Activated naive CD4-positive, alpha-beta T cell treated with anti-CD3 and anti-CD28 coated beads, Interleukin-2, amount 10 ng/mL, durations not matched to agents 5 hours and 36 hours (primary cell): ENCODE measurements around the gene ACSF3. TPM values are rescaled to one million over a fixed set of nuclear protein-coding genes. Genes with fewer than 3 reads are reported as not detected.

ENCODE experiments used
- total RNA-seq, 2 experiments: library from RNA; stranded (reverse); gene quantifications; one replicate each; pipeline ENCODE4 v1.2.3, GENCODE V29; 2021

Gene ACSF3
- 10 to 100 TPM; 52.6 to 61.2 TPM for total RNA-seq

DNA sequence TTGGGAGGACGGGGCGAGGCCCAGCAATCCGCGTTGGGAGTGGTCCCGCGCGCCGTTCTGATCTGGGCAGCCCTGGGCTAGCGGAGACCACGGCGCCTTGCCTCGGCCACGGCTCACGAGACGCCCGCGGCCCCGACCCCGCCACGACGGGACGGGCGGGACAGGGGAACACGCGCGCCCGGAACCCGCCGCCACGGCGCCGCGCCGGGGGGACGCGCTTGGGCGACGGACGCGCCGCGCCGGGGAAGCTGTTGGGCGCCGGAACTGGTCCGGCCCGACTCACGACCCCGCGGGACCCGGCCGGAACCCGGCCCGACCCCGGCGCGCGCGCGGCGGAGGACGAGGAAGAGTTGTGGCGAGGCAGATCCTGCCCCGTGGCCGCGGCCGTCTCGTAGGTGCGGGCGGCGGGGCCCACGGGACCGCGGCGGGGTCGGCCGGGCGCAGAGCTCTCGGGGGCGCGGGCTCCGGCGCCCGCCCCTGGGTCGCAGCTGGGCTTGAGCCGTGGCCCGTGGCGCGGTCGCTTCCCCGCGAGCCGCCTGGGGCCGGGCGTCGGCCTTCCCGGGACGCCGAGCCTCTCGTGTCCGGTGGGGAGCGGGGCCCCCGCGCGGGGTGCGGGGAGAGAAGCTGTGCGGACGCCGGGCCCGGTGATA lies at the start of gene ACSF3:
Gene ACSF3 (plus strand): TSS at position 251 of the 650 bp plus-strand sequence. CDS start 6,830 bp downstream, outside the sequence.

DNA sequence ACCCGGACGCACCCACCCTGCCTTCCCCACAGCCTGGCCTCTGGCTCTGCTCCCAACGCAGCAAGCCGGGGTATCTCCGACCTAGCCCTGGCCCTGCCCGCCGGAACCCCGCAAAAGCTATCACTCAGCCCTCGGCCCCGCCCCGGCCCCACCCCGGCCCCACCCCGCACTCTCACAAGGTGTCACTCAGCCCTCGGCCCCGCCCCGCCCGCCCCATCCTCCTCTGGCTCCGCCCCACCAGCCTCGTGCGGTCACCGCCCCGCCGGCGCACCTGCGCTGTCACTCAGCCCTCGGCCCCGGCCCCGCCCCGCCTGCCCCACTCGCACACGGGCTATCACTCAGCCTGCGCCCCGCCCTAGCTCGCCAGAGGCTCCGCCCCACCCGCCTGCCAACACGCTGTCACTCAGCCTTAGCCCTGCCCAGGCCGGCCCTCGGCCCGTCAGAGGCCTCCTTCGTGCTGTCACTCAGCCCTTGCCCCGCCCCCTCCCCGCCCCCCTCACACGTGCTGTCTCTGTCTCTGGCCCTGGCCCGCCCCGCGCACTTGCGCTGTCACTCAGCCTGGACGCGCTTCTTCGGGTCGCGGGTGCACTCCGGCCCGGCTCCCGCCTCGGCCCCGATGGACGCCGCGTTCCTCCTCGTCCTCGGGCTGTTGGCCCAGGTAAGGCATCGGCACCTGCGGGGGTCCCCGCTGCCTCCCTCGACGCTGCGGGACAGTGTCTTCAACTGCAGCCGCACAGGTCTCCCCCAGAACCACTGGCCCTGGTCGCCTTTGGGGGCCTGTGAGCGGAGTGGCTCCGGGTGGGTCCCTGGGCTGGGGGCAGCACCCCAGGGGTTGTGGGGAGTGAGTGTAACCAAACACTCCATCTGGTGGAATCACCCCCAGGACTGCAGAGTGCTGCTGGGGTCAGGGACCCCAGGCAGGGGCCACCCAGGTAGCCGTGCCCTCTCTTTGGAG lies 77.8 kb downstream of the ACSF3 start, which contains the start of gene CDH15:
Gene CDH15 (plus strand): TSS at position 533 of the 955 bp plus-strand sequence. CDS start 84 bp downstream, at position 617.

DNA sequence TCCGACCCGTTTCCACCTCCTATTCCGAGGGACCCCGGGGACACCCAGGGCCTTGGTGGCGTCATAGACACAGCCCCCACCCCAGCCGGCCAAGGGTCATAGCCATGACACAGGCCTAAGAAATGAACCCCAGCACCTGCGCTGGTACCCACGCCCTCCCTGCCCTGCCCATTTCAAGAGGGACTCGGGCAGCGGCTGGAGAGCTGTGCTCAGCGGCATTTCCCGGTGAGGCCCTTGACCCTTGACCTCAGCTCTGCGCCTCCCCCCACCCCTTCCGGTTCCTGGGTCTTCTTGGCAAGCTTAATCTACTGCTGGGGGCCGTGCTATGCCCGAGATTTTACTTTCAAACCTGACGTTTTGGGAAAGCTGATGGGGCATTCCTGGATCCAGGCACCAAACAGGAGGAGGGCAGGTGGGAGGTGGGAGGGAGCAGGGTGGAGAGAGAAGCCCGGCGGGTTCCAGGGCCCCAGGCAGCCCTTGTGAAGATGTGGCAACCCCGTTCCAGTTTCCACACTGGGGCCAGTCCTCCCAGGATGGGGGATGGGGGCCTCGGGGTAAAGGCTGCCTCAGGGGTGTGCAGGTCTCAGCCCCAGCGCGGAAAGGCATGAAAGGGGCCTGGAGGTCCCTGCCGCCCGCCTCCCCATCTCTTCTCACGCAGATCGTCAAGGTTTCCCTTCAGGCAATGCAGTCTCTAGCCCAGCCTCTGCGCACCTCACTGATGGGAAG lies 106.6 kb downstream of the ACSF3 start, which contains the start of gene SLC22A31:
Gene SLC22A31 (minus strand): TSS at position 414 of the 726 bp plus-strand sequence. CDS start 36 bp downstream, at position 378.

Other genes with a start within 250 kb of the ACSF3 start
- 10 to 100 TPM; 45.6 to 50.2 TPM for gene GALNS, start 236.9 kb upstream of the ACSF3 start, total RNA-seq
- gene TRAPPC2L, start 236.7 kb upstream of the ACSF3 start, total RNA-seq: 10 to 100 TPM; 56.6 to 57.7 TPM
- not detected for gene PABPN1L, start 227.2 kb upstream of the ACSF3 start, total RNA-seq
- gene CBFA2T3, start 116.6 kb upstream of the ACSF3 start, total RNA-seq: under 1 TPM in 1 of 2 experiments, not detected in 1; 0.08 TPM
- gene CDH15, start 77.9 kb downstream of the ACSF3 start, total RNA-seq: not detected
- 1 to 10 TPM; 1.5 to 2.6 TPM for gene SLC22A31, start 106.7 kb downstream of the ACSF3 start, total RNA-seq
- 1 to 10 TPM; 6.8 to 9.2 TPM for gene ZNF778, start 123.9 kb downstream of the ACSF3 start, total RNA-seq